ENCODE results near the gene PAX7. TPM values are rescaled to one million over a fixed set of nuclear protein-coding genes. Genes with fewer than 3 reads are reported as not detected.

The PAX7 gene
- total and polyA plus RNA-seq, 2 experiments from 2014 or later, result 0.03 TPM; not detected in 1

DNA sequence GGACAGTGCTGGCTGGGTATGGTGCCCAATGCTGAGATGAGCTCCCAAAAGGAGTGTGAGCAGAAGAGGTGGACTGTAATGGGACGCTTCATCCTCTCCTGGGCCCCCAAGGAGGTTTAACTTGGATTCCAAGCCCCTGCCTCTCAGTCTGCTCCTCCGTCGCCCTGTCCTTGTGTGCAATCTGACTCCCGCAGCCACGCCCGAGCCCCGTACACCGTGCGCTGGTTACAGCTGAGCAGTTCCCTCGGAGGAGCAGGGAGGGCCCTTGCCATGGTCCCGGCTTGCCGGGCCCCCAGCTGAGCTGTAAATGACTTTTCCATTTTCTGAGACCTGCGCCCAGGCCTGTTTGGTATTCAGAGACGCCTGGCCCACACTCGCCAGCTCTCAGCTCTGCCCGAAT lies 53.7 kb downstream of the PAX7 start:
- Histone ChIP-seq H3K79me2 (replicated peaks; ENCODE audit: insufficient read depth) (no peaks in the 10 kb centered on the region), H2AFZ (peak overlapping the region; percentile 52; the same call in 1 of the 2 replicates), H3K4me1 (ENCODE audit: insufficient read depth) (peaks cover 5% of the 10 kb centered on the region; the same call in 1 of the 2 replicates), H3F3A (replicated peaks; ENCODE audit: low read depth) (0 out of 2 replicates have a peak, but pooled peaks cover 2% of the 10 kb centered on the region), H3K4me3 (no peak overlapping the region), H3K9me2 (ENCODE audit: insufficient read depth) (no peaks in the 10 kb centered on the region), H3K27ac (ENCODE audit: low read depth) (no peak overlapping the region), H3K4me2 (no peak overlapping the region), H4K20me1 (replicated peaks; ENCODE audit: insufficient read depth) (no peaks in the 10 kb centered on the region), H3K27me3 (ENCODE audit: insufficient read depth) (peaks cover 14% of the 10 kb centered on the region; the same call in 1 of the 2 replicates), H3K36me3 (ENCODE audit: insufficient read depth) (no peaks in the 10 kb centered on the region)
- ATAC-seq (peak; percentile 43), DNase-seq (ENCODE audit: low spot score) (no peak)
- Mint-ChIP-seq H3K27ac (no peak overlapping the region), H3K27me3 (ENCODE audit: insufficient read depth, low read depth, poor library complexity) (peaks cover 23% of the 10 kb centered on the region), H3K4me3 (no peak overlapping the region), H3K4me1 (no peaks in the 10 kb centered on the region), H3K9me3 (no peaks in the 10 kb centered on the region), H3K36me3 (ENCODE audit: low read depth) (no peaks in the 10 kb centered on the region)
- TF ChIP-seq NANOG (IDR thresholded peaks at IDR 0.05; ENCODE audit: borderline replicate concordance) (no peak), EZH2phosphoT487 (IDR thresholded peaks at IDR 0.05; ENCODE audit: unreplicated experiment) (no peak), STAT1 (IDR thresholded peaks at IDR 0.05; ENCODE audit: unreplicated experiment) (no peak), CREB1 (CRISPR knock-in tag; IDR thresholded peaks at IDR 0.05; ENCODE audit: low read depth) (no peak), ZNF331 (CRISPR knock-in tag; IDR thresholded peaks at IDR 0.05; ENCODE audit: low read depth) (no peak), POLR2AphosphoS5 (IDR thresholded peaks at IDR 0.05; ENCODE audit: low read depth) (no peak)

DNA sequence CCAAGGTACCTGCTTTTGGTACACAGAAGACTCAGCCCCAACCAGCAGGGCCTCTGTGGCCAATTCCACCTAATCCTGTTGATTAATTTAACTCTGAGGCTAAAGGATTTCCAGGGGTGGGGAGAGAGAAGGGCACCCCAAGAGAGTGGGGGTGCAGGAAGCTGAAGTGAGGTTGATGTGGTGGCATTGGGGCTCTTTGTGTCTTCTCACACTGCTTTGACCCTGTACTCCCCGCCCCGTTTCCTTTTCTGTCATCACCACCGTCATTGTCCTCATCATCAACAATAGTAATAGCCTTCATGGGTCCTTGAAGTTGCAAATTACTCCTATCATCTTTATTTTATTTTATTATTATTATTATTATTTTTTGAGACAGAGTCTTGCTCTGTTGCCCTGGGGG lies 55.9 kb downstream of the PAX7 start:
- Histone ChIP-seq H3K27ac (ENCODE audit: low read depth) (no peak overlapping the region), H3K27me3 (ENCODE audit: insufficient read depth) (peaks cover 5% of the 10 kb centered on the region; the same call in 1 of the 2 replicates), H3K4me1 (ENCODE audit: insufficient read depth) (peaks cover 5% of the 10 kb centered on the region; the same call in 1 of the 2 replicates), H3K4me3 (no peak overlapping the region), H3F3A (replicated peaks; ENCODE audit: low read depth) (0 out of 2 replicates have a peak, but pooled peaks cover 2% of the 10 kb centered on the region), H3K9me2 (ENCODE audit: insufficient read depth) (no peaks in the 10 kb centered on the region), H3K4me2 (no peak overlapping the region), H3K79me2 (replicated peaks; ENCODE audit: insufficient read depth) (no peaks in the 10 kb centered on the region), H3K36me3 (ENCODE audit: insufficient read depth) (no peaks in the 10 kb centered on the region), H4K20me1 (replicated peaks; ENCODE audit: insufficient read depth) (no peaks in the 10 kb centered on the region), H2AFZ (no peak overlapping the region)
- Mint-ChIP-seq H3K4me3 (no peak overlapping the region), H3K36me3 (ENCODE audit: low read depth) (no peaks in the 10 kb centered on the region), H3K9me3 (no peaks in the 10 kb centered on the region), H3K27ac (no peak overlapping the region), H3K27me3 (ENCODE audit: insufficient read depth, low read depth, poor library complexity) (peaks cover 21% of the 10 kb centered on the region), H3K4me1 (peaks cover 5% of the 10 kb centered on the region; the same call in 2 of the 3 replicates)
- no peak for ATAC-seq
- no peak for DNase-seq (ENCODE audit: low spot score)
- TF ChIP-seq REST (IDR thresholded peaks at IDR 0.05; ENCODE audit: unreplicated experiment) (no peak), EZH2phosphoT487 (IDR thresholded peaks at IDR 0.05; ENCODE audit: unreplicated experiment) (no peak), NANOG (IDR thresholded peaks at IDR 0.05; ENCODE audit: borderline replicate concordance) (no peak)
